Subcutaneous abdominal adipose tissue (tissue), 5 donors: ENCODE results near the gene ERCC5.

Experiments used
- H3K27ac ChIP-seq: one replicate; pipeline ENCODE4 v1.7.0; 2013; ENCODE audit warnings: low read depth, mild to moderate bottlenecking, inconsistent platforms, low read length, moderate library complexity
- H3K27me3 ChIP-seq, 5 donors: one replicate each; pipeline ENCODE4 v1.7.0; 2013; ENCODE audit warnings: low read length in 5 of 5, inconsistent platforms in 1 of 5; ENCODE audit not compliant: control insufficient read depth in 5 of 5, insufficient read depth in 4 of 5
- H3K36me3 ChIP-seq, 5 donors: one replicate each; pipeline ENCODE4 v1.7.0; 2013; ENCODE audit warnings: low read length in 5 of 5; ENCODE audit not compliant: control insufficient read depth in 5 of 5, insufficient read depth in 5 of 5
- H3K4me1 ChIP-seq, 5 donors: one replicate each; pipeline ENCODE4 v1.7.0; 2013; ENCODE audit warnings: low read length in 5 of 5, mild to moderate bottlenecking in 3 of 5, moderate library complexity in 1 of 5; ENCODE audit not compliant: control insufficient read depth in 5 of 5, insufficient read depth in 5 of 5
- H3K4me3 ChIP-seq, 5 donors: one replicate each; pipeline ENCODE4 v1.7.0; 2013; ENCODE audit warnings: low read length in 5 of 5, low read depth in 1 of 5
- H3K9ac ChIP-seq, 5 donors: one replicate each; pipeline ENCODE4 v1.7.0; 2013; ENCODE audit warnings: low read length in 5 of 5, mild to moderate bottlenecking in 4 of 5, moderate library complexity in 3 of 5
- H3K9me3 ChIP-seq, 5 donors: one replicate each; pipeline ENCODE4 v1.7.0; 2013; ENCODE audit warnings: low read length in 5 of 5; ENCODE audit not compliant: control insufficient read depth in 5 of 5
- donor health status: healthy.
- donor health status: healthy.
- donor health status: healthy.
- donor health status: healthy.
- donor health status: healthy.

ERCC5 gene

GRCh38 chr13:102913914-102914313 lies 68.1 kb downstream of the ERCC5 start:
- no peak overlapping the region for H3K9ac ChIP-seq
- no peaks in the 10 kb centered on the region for H3K36me3 ChIP-seq
- no peak overlapping the region for H3K4me3 ChIP-seq
- peaks cover 0 to 2% (median 0%) of the 10 kb centered on the region in 5 donors for H3K9me3 ChIP-seq
- H3K4me1 ChIP-seq, result no peaks in the 10 kb centered on the region
- no peak overlapping the region for H3K27ac ChIP-seq
- no peaks in the 10 kb centered on the region for H3K27me3 ChIP-seq

- Histone ChIP-seq H3K9me3 (peaks cover 0 to 2% (median 0%) of the 10 kb centered on the region in 5 donors), H3K9ac (no peak overlapping the region), H3K27ac (no peak overlapping the region), H3K4me3 (no peak overlapping the region), H3K36me3 (no peaks in the 10 kb centered on the region), H3K4me1 (no peaks in the 10 kb centered on the region), H3K27me3 (no peaks in the 10 kb centered on the region)
Measured at GRCh38 chr13:102914339-102914930, 68.6 kb downstream of the ERCC5 start.

- no peak overlapping the region for H3K9ac ChIP-seq
- H3K27ac ChIP-seq, result no peak overlapping the region
- H3K36me3 ChIP-seq, result no peaks in the 10 kb centered on the region
- H3K4me3 ChIP-seq, result no peak overlapping the region
- peaks cover 0 to 2% (median 0%) of the 10 kb centered on the region in 5 donors for H3K9me3 ChIP-seq
- H3K4me1 ChIP-seq, result no peaks in the 10 kb centered on the region
- no peaks in the 10 kb centered on the region for H3K27me3 ChIP-seq
Measured at GRCh38 chr13:102915393-102915930, 69.6 kb downstream of the ERCC5 start.

GRCh38 chr13:102917019-102917418 lies 71.2 kb downstream of the ERCC5 start:
- no peaks in the 10 kb centered on the region for H3K27me3 ChIP-seq
- no peaks in the 10 kb centered on the region for H3K36me3 ChIP-seq
- no peak overlapping the region for H3K4me3 ChIP-seq
- no peaks in the 10 kb centered on the region for H3K4me1 ChIP-seq
- no peak overlapping the region for H3K27ac ChIP-seq
- peaks cover 0 to 2% (median 0%) of the 10 kb centered on the region in 5 donors for H3K9me3 ChIP-seq
- no peak overlapping the region for H3K9ac ChIP-seq

GRCh38 chr13:102922184-102922583 lies 76.4 kb downstream of the ERCC5 start:
- H3K36me3 ChIP-seq, result no peaks in the 10 kb centered on the region
- no peak overlapping the region for H3K27ac ChIP-seq
- peaks cover 0 to 2% (median 0%) of the 10 kb centered on the region in 5 donors for H3K27me3 ChIP-seq
- H3K9me3 ChIP-seq, result peaks cover 0 to 2% (median 0%) of the 10 kb centered on the region in 5 donors
- H3K4me1 ChIP-seq, result no peaks in the 10 kb centered on the region
- H3K4me3 ChIP-seq, result no peak overlapping the region
- no peak overlapping the region for H3K9ac ChIP-seq
